Hepatocyte (in vitro differentiated cells): ENCODE results near the gene ARMC7. TPM values are rescaled to one million over a fixed set of nuclear protein-coding genes. Genes with fewer than 3 reads are reported as not detected.

ENCODE experiments used
- DNase-seq: peaks from one replicate; pipeline ENCODE4 v3.0.0-alpha.2; 2016; ENCODE audit warnings: low spot score
- H2AFZ ChIP-seq: fragments of 200-600 bp; sonication (generic); 2 replicates; pipeline ENCODE4 v1.6.0; 2016; ENCODE audit warnings: antibody characterized with exemption, mild to moderate bottlenecking
- H3K27ac ChIP-seq: fragments of 200-600 bp; sonication (generic); 2 replicates; pipeline ENCODE4 v1.5.1; 2016; ENCODE audit warnings: mild to moderate bottlenecking
- H3K27me3 ChIP-seq: fragments of 200-600 bp; sonication (generic); 2 replicates; pipeline ENCODE4 v1.6.1; 2016
- H3K36me3 ChIP-seq: fragments of 200-600 bp; sonication (generic); replicated peaks from 2 replicates; pipeline ENCODE4 v1.5.1; 2016; ENCODE audit warnings: low read depth; ENCODE audit not compliant: insufficient read depth
- H3K4me1 ChIP-seq: fragments of 200-600 bp; sonication (generic); 2 replicates; pipeline ENCODE4 v1.5.1; 2016; ENCODE audit warnings: mild to moderate bottlenecking, moderate library complexity; ENCODE audit not compliant: insufficient read depth
- H3K4me2 ChIP-seq: fragments of 200-600 bp; sonication (generic); 2 replicates; pipeline ENCODE4 v1.6.0; 2016
- H3K4me3 ChIP-seq: fragments of 200-600 bp; sonication (generic); 2 replicates; pipeline ENCODE4 v1.5.1; 2016; ENCODE audit warnings: mild to moderate bottlenecking
- H3K79me2 ChIP-seq: fragments of 200-600 bp; sonication (generic); 2 replicates; pipeline ENCODE4 v1.6.0; 2017; ENCODE audit warnings: mild to moderate bottlenecking
- H3K9me2 ChIP-seq: fragments of 200-600 bp; sonication (generic); replicated peaks from 2 replicates; pipeline ENCODE4 v1.6.0; 2017; ENCODE audit warnings: mild to moderate bottlenecking; ENCODE audit not compliant: insufficient read depth
- H3K9me3 ChIP-seq: fragments of 200-600 bp; sonication (generic); 2 replicates; pipeline ENCODE4 v1.5.1; 2016; ENCODE audit warnings: low read depth, mild to moderate bottlenecking
- H4K20me1 ChIP-seq: fragments of 200-600 bp; sonication (generic); 2 replicates; pipeline ENCODE4 v1.6.0; 2016; ENCODE audit warnings: mild to moderate bottlenecking; ENCODE audit not compliant: insufficient read depth, poor library complexity, severe bottlenecking
- EZH2 ChIP-seq: fragments of 200-600 bp; sonication (generic); IDR thresholded peaks from 2 replicates; pipeline ENCODE4 v1.6.1; 2016; ENCODE audit warnings: antibody characterized with exemption, mild to moderate bottlenecking, borderline replicate concordance
- EZH2phosphoT487 ChIP-seq: fragments of 200-600 bp; sonication (generic); IDR thresholded peaks from one replicate; pipeline ENCODE4 v1.6.1; 2018; ENCODE audit warnings: antibody characterized with exemption, mild to moderate bottlenecking, low read depth, moderate library complexity; ENCODE audit not compliant: unreplicated experiment, severe bottlenecking
- WGBS: methylation state at CpG from one replicate; pipeline ENCODE4 v1.1.6; 2016; ENCODE audit warnings: low lambda C conversion rate; ENCODE audit errors: missing lambda C conversion rate; 5-methylcytosine and 5-hydroxymethylcytosine counted together
- polyA plus RNA-seq: library from polyadenylated mRNA; unstranded; fragments of >200 nt; fragmentation: Nextera tagmentation; extraction: Ambion mirVana; gene quantifications from 2 replicates; pipeline ENCODE4 v1.2.1, GENCODE V29; 2016
- total RNA-seq: library from RNA; depleted of rRNA; stranded (reverse); fragments of >200 nt; gene quantifications from 2 replicates; pipeline ENCODE4 v1.2.3, GENCODE V29; 2014
- TF ChIP-seq, protein P1 (sequence below): fragments of 200-600 bp; sonication (generic); IDR thresholded peaks from 2 replicates; pipeline ENCODE4 v1.5.1; 2016; ENCODE audit warnings: antibody characterized with exemption, mild to moderate bottlenecking; ENCODE audit not compliant: poor library complexity

Gene ARMC7
- total RNA-seq = 2.6 and 3.5 TPM in 2 replicates
- polyA plus RNA-seq = 4.0 and 4.5 TPM in 2 replicates

GRCh38 chr17:75109407-75110233, at the start of gene ARMC7:
ARMC7 (plus strand) TSS chr17:75109969; CDS start chr17:75110289, 320 bp downstream.
- Histone ChIP-seq H3K4me3 (peak within 1 kb of the TSS; percentile 68), H3K36me3 (no peaks in the 10 kb centered on the region), H3K79me2 (peaks cover 27% of the 10 kb centered on the region), H3K27me3 (no peaks in the 10 kb centered on the region), H4K20me1 (no peaks in the 10 kb centered on the region), H3K4me2 (peak within 1 kb of the TSS; percentile 98), H3K4me1 (peaks cover 16% of the 10 kb centered on the region), H2AFZ (peak within 1 kb of the TSS; percentile 96), H3K9me3 (no peaks in the 10 kb centered on the region), H3K9me2 (no peaks in the 10 kb centered on the region), H3K27ac (peak within 1 kb of the TSS; percentile 47)
- no peak for TF ChIP-seq EZH2
- no peak for TF ChIP-seq EZH2phosphoT487
- peak; percentile 95 for DNase-seq
- WGBS = under 1% methylated on average over 61 of the region's 68 CpGs

DNA sequence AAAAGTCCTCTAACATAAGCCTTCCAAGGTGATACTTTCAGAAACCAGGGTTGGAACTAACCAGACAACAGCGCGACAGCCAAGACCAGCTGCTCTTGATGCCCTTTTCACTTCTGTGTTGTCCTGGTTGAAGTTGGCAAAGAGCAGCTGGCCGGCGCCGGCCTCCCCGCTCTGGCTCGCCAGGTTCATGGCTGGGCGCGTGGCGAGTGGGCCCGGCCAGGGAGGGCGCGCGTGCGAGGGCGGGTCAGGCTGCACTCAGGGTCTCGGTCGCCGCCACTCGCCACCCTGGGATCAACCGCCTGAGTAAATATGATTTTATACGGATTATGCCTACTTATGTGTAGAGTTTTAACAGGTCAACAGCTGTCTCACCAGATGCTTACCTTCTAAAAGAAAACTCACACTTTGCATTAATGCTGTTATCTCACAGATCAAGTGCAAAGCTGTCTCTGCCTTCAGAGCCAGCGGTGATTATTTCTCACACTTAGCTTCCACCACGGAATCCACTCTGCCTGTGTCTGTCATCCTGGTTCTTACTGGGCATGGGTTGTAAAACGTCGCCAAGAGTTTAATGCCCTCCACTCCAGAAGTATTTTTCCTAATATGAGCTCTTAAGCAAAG, 49.2 kb upstream of the ARMC7 start:
- Histone ChIP-seq H3K9me2 (no peaks in the 10 kb centered on the region), H3K4me2 (no peak overlapping the region), H4K20me1 (no peaks in the 10 kb centered on the region), H3K9me3 (no peaks in the 10 kb centered on the region), H3K79me2 (peaks cover 6% of the 10 kb centered on the region), H3K36me3 (no peaks in the 10 kb centered on the region), H3K4me3 (no peak overlapping the region), H2AFZ (no peak overlapping the region), H3K4me1 (no peaks in the 10 kb centered on the region), H3K27me3 (no peaks in the 10 kb centered on the region), H3K27ac (no peak overlapping the region)
- TF ChIP-seq EZH2 (no peak), EZH2phosphoT487 (no peak)
- TF ChIP-seq, protein P1, sequence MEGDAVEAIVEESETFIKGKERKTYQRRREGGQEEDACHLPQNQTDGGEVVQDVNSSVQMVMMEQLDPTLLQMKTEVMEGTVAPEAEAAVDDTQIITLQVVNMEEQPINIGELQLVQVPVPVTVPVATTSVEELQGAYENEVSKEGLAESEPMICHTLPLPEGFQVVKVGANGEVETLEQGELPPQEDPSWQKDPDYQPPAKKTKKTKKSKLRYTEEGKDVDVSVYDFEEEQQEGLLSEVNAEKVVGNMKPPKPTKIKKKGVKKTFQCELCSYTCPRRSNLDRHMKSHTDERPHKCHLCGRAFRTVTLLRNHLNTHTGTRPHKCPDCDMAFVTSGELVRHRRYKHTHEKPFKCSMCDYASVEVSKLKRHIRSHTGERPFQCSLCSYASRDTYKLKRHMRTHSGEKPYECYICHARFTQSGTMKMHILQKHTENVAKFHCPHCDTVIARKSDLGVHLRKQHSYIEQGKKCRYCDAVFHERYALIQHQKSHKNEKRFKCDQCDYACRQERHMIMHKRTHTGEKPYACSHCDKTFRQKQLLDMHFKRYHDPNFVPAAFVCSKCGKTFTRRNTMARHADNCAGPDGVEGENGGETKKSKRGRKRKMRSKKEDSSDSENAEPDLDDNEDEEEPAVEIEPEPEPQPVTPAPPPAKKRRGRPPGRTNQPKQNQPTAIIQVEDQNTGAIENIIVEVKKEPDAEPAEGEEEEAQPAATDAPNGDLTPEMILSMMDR = no peak
- DNase-seq = no peak
- 95% methylated on average over 25 of the region's 26 CpGs for WGBS

GRCh38 chr17:75061055-75061438, 48.7 kb upstream of the ARMC7 start:
- Histone ChIP-seq H2AFZ (no peak overlapping the region), H3K27ac (no peak overlapping the region), H3K79me2 (peaks cover 6% of the 10 kb centered on the region), H4K20me1 (no peaks in the 10 kb centered on the region), H3K36me3 (no peaks in the 10 kb centered on the region), H3K27me3 (no peaks in the 10 kb centered on the region), H3K4me2 (no peak overlapping the region), H3K9me2 (no peaks in the 10 kb centered on the region), H3K4me3 (no peak overlapping the region), H3K9me3 (no peaks in the 10 kb centered on the region), H3K4me1 (no peaks in the 10 kb centered on the region)
- WGBS = 96% methylated on average over 10 of the region's 10 CpGs
- no peak for DNase-seq
- TF ChIP-seq EZH2 (no peak), EZH2phosphoT487 (no peak)
- TF ChIP-seq, protein P1 = no peak

GRCh38 chr17:75061618-75062017, 48.2 kb upstream of the ARMC7 start:
- Histone ChIP-seq H3K9me3 (no peaks in the 10 kb centered on the region), H3K36me3 (no peaks in the 10 kb centered on the region), H3K27me3 (no peaks in the 10 kb centered on the region), H3K79me2 (peaks cover 6% of the 10 kb centered on the region), H2AFZ (no peak overlapping the region), H4K20me1 (no peaks in the 10 kb centered on the region), H3K4me1 (no peaks in the 10 kb centered on the region), H3K9me2 (no peaks in the 10 kb centered on the region), H3K4me2 (no peak overlapping the region), H3K4me3 (no peak overlapping the region), H3K27ac (no peak overlapping the region)
- WGBS = 94% methylated on average over 8 of the region's 8 CpGs
- TF ChIP-seq EZH2phosphoT487 (no peak), EZH2 (no peak)
- TF ChIP-seq, protein P1 = no peak
- DNase-seq = no peak
